Uterus (tissue), 2 donors: Measurements from ENCODE around the gene EIF2B4.
A peak's percentile ranks its signal among the peaks of the same experiment; 100 is the strongest.

ENCODE experiments used
- POLR2A ChIP-seq, 2 donors: fragments of 450-650 bp; IDR thresholded peaks; one replicate each; pipeline ENCODE4 v1.6.1; 2016; ENCODE audit warnings: antibody characterized with exemption in 2 of 2, mild to moderate bottlenecking in 1 of 2, moderate library complexity in 1 of 2
- TF ChIP-seq, protein P1 (sequence below), 4 experiments: fragments of 200-600 bp in 2 of 4; fragments of 450-650 bp in 2 of 4; sonication (generic) in 2 of 4; IDR thresholded peaks; one replicate each; pipeline ENCODE4 v1.5.1; 2016 to 2019; ENCODE audit warnings: antibody characterized with exemption in 4 of 4, mild to moderate bottlenecking in 2 of 4, moderate library complexity in 1 of 4

- TF ChIP-seq POLR2A (IDR thresholded peaks at IDR 0.05), result peak; percentile 27 to 32
- TF ChIP-seq, protein P1, sequence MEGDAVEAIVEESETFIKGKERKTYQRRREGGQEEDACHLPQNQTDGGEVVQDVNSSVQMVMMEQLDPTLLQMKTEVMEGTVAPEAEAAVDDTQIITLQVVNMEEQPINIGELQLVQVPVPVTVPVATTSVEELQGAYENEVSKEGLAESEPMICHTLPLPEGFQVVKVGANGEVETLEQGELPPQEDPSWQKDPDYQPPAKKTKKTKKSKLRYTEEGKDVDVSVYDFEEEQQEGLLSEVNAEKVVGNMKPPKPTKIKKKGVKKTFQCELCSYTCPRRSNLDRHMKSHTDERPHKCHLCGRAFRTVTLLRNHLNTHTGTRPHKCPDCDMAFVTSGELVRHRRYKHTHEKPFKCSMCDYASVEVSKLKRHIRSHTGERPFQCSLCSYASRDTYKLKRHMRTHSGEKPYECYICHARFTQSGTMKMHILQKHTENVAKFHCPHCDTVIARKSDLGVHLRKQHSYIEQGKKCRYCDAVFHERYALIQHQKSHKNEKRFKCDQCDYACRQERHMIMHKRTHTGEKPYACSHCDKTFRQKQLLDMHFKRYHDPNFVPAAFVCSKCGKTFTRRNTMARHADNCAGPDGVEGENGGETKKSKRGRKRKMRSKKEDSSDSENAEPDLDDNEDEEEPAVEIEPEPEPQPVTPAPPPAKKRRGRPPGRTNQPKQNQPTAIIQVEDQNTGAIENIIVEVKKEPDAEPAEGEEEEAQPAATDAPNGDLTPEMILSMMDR (IDR thresholded peaks at IDR 0.05), result peak in 3 of 4 experiments; percentile 11 to 16 (median 15)
Observed at GRCh38 chr2:27356382-27357181, 13.6 kb downstream of the EIF2B4 start, which contains the start of gene GTF3C2.
